Activated naive CD8-positive, alpha-beta T cell treated with anti-CD3 and anti-CD28 coated beads, Interleukin-2, amount 50 U/mL, for 24 hours (primary cell): ENCODE measurements around the gene SP2.
A peak's percentile ranks its signal among the peaks of the same experiment; 100 is the strongest.

Experiments used
- ATAC-seq: fragments of 150-1000 bp; cut with Tn5 transposase; one replicate; pipeline ENCODE4 v1.10.0; 2021
- DNase-seq: peaks from one replicate; pipeline ENCODE4 v3.0.0; 2021
- H3K27ac Mint-ChIP-seq: one replicate; pipeline ENCODE4 v1.8.0; 2021; ENCODE audit warnings: mild to moderate bottlenecking, mixed read lengths
- H3K27me3 Mint-ChIP-seq: one replicate; pipeline ENCODE4 v1.8.0; 2021; ENCODE audit warnings: mixed read lengths
- H3K36me3 Mint-ChIP-seq: one replicate; pipeline ENCODE4 v1.8.0; 2021; ENCODE audit warnings: low read depth, mixed read lengths
- H3K4me1 Mint-ChIP-seq: one replicate; pipeline ENCODE4 v1.8.0; 2021; ENCODE audit warnings: mixed read lengths
- H3K4me3 Mint-ChIP-seq: one replicate; pipeline ENCODE4 v1.8.0; 2021; ENCODE audit warnings: mild to moderate bottlenecking, moderate library complexity, mixed read lengths
- H3K9me3 Mint-ChIP-seq: one replicate; pipeline ENCODE4 v1.8.0; 2021; ENCODE audit warnings: mixed read lengths

Gene SP2

GRCh38 chr17:47937941-47938340, 41.9 kb downstream of the SP2 start:
- no peak for ATAC-seq
- no peak overlapping the region for H3K27ac Mint-ChIP-seq
- H3K36me3 Mint-ChIP-seq: peaks cover 7% of the 10 kb centered on the region
- H3K4me1 Mint-ChIP-seq: peaks cover 26% of the 10 kb centered on the region
- no peak overlapping the region for H3K4me3 Mint-ChIP-seq
- H3K9me3 Mint-ChIP-seq: peaks cover 6% of the 10 kb centered on the region
- DNase-seq: no peak
- no peaks in the 10 kb centered on the region for H3K27me3 Mint-ChIP-seq

GRCh38 chr17:47941246-47942095, 45.4 kb downstream of the SP2 start, which contains the start of gene PNPO:
Gene PNPO (plus strand): TSS chr17:47941571. CDS start chr17:47941676, 105 bp downstream.
- DNase-seq (peak; percentile 94), ATAC-seq (peak; percentile 98)
- peaks cover 23% of the 10 kb centered on the region for H3K36me3 Mint-ChIP-seq
- peaks cover 56% of the 10 kb centered on the region for H3K4me1 Mint-ChIP-seq
- H3K27ac Mint-ChIP-seq: peak within 1 kb of the TSS; percentile 89
- H3K4me3 Mint-ChIP-seq: peak within 1 kb of the TSS; percentile 92
- H3K27me3 Mint-ChIP-seq: no peaks in the 10 kb centered on the region
- peaks cover 6% of the 10 kb centered on the region for H3K9me3 Mint-ChIP-seq

GRCh38 chr17:47942096-47942510, 46.1 kb downstream of the SP2 start:
- no peak for DNase-seq
- Mint-ChIP-seq H3K27me3 (no peaks in the 10 kb centered on the region), H3K9me3 (peaks cover 6% of the 10 kb centered on the region), H3K27ac (peak overlapping the region; percentile 89), H3K4me1 (peaks cover 63% of the 10 kb centered on the region), H3K4me3 (peak overlapping the region; percentile 92), H3K36me3 (peaks cover 25% of the 10 kb centered on the region)
- ATAC-seq: no peak

GRCh38 chr17:47942568-47942967, 46.5 kb downstream of the SP2 start:
- Mint-ChIP-seq H3K27me3 (no peaks in the 10 kb centered on the region), H3K9me3 (peaks cover 6% of the 10 kb centered on the region), H3K4me3 (peak overlapping the region; percentile 92), H3K36me3 (peaks cover 27% of the 10 kb centered on the region), H3K4me1 (peaks cover 65% of the 10 kb centered on the region), H3K27ac (peak overlapping the region; percentile 89)
- ATAC-seq (no peak), DNase-seq (no peak)

GRCh38 chr17:47945080-47945479, 49.0 kb downstream of the SP2 start:
- Mint-ChIP-seq H3K4me3 (peak overlapping the region; percentile 2), H3K4me1 (peaks cover 76% of the 10 kb centered on the region), H3K27me3 (no peaks in the 10 kb centered on the region), H3K36me3 (peaks cover 32% of the 10 kb centered on the region), H3K27ac (peak overlapping the region; percentile 59), H3K9me3 (peaks cover 6% of the 10 kb centered on the region)
- DNase-seq (no peak), ATAC-seq (no peak)

GRCh38 chr17:47945529-47946508, 49.8 kb downstream of the SP2 start:
- Mint-ChIP-seq H3K27me3 (no peaks in the 10 kb centered on the region), H3K4me1 (peaks cover 72% of the 10 kb centered on the region), H3K36me3 (peaks cover 32% of the 10 kb centered on the region), H3K27ac (peak overlapping the region; percentile 60), H3K4me3 (no peak overlapping the region), H3K9me3 (peaks cover 5% of the 10 kb centered on the region)
- ATAC-seq (no peak), DNase-seq (no peak)

GRCh38 chr17:47946516-47946915, 50.5 kb downstream of the SP2 start:
- Mint-ChIP-seq H3K9me3 (no peaks in the 10 kb centered on the region), H3K4me3 (no peak overlapping the region), H3K4me1 (peaks cover 66% of the 10 kb centered on the region), H3K27me3 (no peaks in the 10 kb centered on the region), H3K27ac (no peak overlapping the region), H3K36me3 (peaks cover 29% of the 10 kb centered on the region)
- ATAC-seq: no peak
- no peak for DNase-seq

GRCh38 chr17:47946929-47947397, 50.9 kb downstream of the SP2 start:
- H3K4me1 Mint-ChIP-seq: peaks cover 62% of the 10 kb centered on the region
- peak; percentile 89 for ATAC-seq

GRCh38 chr17:47948706-47949196, 52.7 kb downstream of the SP2 start:
- peak overlapping the region; percentile 76 for H3K27ac Mint-ChIP-seq
- no peak for ATAC-seq
- H3K4me1 Mint-ChIP-seq: peaks cover 49% of the 10 kb centered on the region
- H3K27me3 Mint-ChIP-seq: no peaks in the 10 kb centered on the region
- no peak for DNase-seq
- H3K9me3 Mint-ChIP-seq: no peaks in the 10 kb centered on the region
- peak overlapping the region; percentile 66 for H3K4me3 Mint-ChIP-seq
- peaks cover 25% of the 10 kb centered on the region for H3K36me3 Mint-ChIP-seq

More at GRCh38 chr17:47946929-47947397, 50.9 kb downstream of the SP2 start:
- peak overlapping the region; percentile 42 for H3K27ac Mint-ChIP-seq
- no peaks in the 10 kb centered on the region for H3K9me3 Mint-ChIP-seq
- peaks cover 28% of the 10 kb centered on the region for H3K36me3 Mint-ChIP-seq
- peak; percentile 82 for DNase-seq
- no peak overlapping the region for H3K4me3 Mint-ChIP-seq
- no peaks in the 10 kb centered on the region for H3K27me3 Mint-ChIP-seq

- no peaks in the 10 kb centered on the region for H3K27me3 Mint-ChIP-seq
- peak overlapping the region; percentile 66 for H3K4me3 Mint-ChIP-seq
- H3K36me3 Mint-ChIP-seq: peaks cover 24% of the 10 kb centered on the region
- H3K9me3 Mint-ChIP-seq: no peaks in the 10 kb centered on the region
- ATAC-seq: peak; percentile 67
- H3K27ac Mint-ChIP-seq: peak overlapping the region; percentile 76
- DNase-seq: peak; percentile 90
- H3K4me1 Mint-ChIP-seq: peaks cover 44% of the 10 kb centered on the region
Observed at GRCh38 chr17:47949197-47949759, 53.2 kb downstream of the SP2 start.

- Mint-ChIP-seq H3K27me3 (no peaks in the 10 kb centered on the region), H3K36me3 (peaks cover 22% of the 10 kb centered on the region), H3K4me1 (peaks cover 37% of the 10 kb centered on the region), H3K9me3 (no peaks in the 10 kb centered on the region), H3K4me3 (no peak overlapping the region), H3K27ac (peak overlapping the region; percentile 76)
- ATAC-seq (no peak), DNase-seq (no peak)
Observed at GRCh38 chr17:47949946-47950345, 53.9 kb downstream of the SP2 start.

GRCh38 chr17:47950448-47950847, 54.4 kb downstream of the SP2 start:
- no peaks in the 10 kb centered on the region for H3K9me3 Mint-ChIP-seq
- no peak for ATAC-seq
- no peak overlapping the region for H3K27ac Mint-ChIP-seq
- H3K27me3 Mint-ChIP-seq: no peaks in the 10 kb centered on the region
- H3K4me1 Mint-ChIP-seq: peaks cover 32% of the 10 kb centered on the region
- H3K4me3 Mint-ChIP-seq: no peak overlapping the region
- peaks cover 17% of the 10 kb centered on the region for H3K36me3 Mint-ChIP-seq
- no peak for DNase-seq

GRCh38 chr17:47952171-47953021, 56.4 kb downstream of the SP2 start:
- Mint-ChIP-seq H3K36me3 (peaks cover 12% of the 10 kb centered on the region), H3K4me3 (no peak overlapping the region), H3K27me3 (no peaks in the 10 kb centered on the region), H3K9me3 (no peaks in the 10 kb centered on the region), H3K27ac (no peak overlapping the region), H3K4me1 (peaks cover 15% of the 10 kb centered on the region)
- DNase-seq (no peak), ATAC-seq (no peak)
